Stimulated activated CD8-positive, alpha-beta memory T cell treated with anti-CD3 and anti-CD28 coated beads, Interleukin-15, amount 100 ng/mL, for 48 hours (primary cell): Measurements from ENCODE around the gene CYP26A1.

Source experiments
- DNase-seq, 2 donors: peaks; one replicate each; pipeline ENCODE4 v3.0.0-alpha.2; 2020; ENCODE audit warnings: low read depth in 2 of 2

The CYP26A1 gene

GRCh38 chr10:93123766-93124165, 50.1 kb downstream of the CYP26A1 start:
- no peak for DNase-seq

- DNase-seq: no peak
These were observed 51.1 kb downstream of the CYP26A1 start for GRCh38 chr10:93124580-93125318.

- no peak for DNase-seq
These were observed 52.3 kb downstream of the CYP26A1 start for GRCh38 chr10:93125966-93126365.

GRCh38 chr10:93126483-93127052, 52.9 kb downstream of the CYP26A1 start:
- no peak for DNase-seq
